ENCODE data around the gene AGER.

DNA sequence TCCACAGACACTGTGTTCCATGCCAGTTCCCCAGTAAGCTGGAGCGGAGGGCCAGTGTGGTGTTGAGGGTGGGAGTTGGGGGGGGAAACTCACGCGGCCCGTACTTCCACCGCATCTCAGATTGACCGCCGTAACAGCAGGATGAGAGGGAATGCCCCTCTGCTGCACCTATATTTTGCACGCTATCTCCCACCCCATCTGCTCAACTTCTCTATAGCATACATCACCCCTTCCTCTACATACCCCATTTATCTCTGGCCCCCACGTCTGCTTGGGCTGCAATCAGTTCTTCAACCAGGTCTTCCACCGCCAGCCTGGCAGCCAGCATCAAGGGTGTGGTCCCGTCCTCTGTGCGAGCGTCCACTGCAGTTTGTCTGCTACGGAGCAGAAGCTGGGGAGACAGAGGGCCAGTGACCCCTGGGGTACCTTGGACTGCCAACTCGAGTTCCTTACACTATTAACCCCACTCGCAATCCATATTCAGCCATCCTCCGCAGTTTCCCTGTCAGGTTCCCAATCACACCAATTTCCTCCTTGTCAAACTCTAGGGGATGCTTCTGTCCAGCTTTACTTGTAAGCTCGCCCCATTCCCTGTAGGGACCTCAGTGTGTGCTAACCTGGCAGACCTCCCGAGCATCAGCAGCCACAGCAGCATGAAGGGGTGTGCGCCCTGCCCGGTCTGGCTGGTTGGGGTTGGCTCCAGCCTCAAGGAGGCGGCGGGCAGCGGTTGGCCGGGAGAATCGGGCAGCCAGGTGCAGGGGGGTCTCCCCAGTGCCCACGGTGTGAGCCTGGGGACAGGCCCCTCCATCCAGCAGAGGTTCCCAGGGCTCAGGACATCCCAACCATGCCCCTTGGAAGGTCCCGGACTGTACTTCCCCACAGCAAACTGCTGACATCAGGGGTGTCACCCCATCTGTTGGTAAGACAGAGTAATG lies 12.9 kb upstream of the AGER start:
- TF ChIP-seq CTCF (IDR thresholded peaks at IDR 0.05; ENCODE audit: insufficient read depth, low read length, poor library complexity, severe bottlenecking) (no peak), EZH2phosphoT487 (conservative IDR thresholded peaks at IDR 0.05; ENCODE audit: low read length) (no peak)

Data from SU-DHL-6 (cell line).